Hepatocyte (in vitro differentiated cells): ENCODE data around the gene EFNA2. TPM values are rescaled to one million over a fixed set of nuclear protein-coding genes. Genes with fewer than 3 reads are reported as not detected.
A peak's percentile ranks its signal among the peaks of the same experiment; 100 is the strongest.

Experiments used
- DNase-seq: peaks from one replicate; pipeline ENCODE4 v3.0.0-alpha.2; 2016; ENCODE audit warnings: low spot score
- H2AFZ ChIP-seq: fragments of 200-600 bp; sonication (generic); 2 replicates; pipeline ENCODE4 v1.6.0; 2016; ENCODE audit warnings: antibody characterized with exemption, mild to moderate bottlenecking
- H3K27ac ChIP-seq: fragments of 200-600 bp; sonication (generic); 2 replicates; pipeline ENCODE4 v1.5.1; 2016; ENCODE audit warnings: mild to moderate bottlenecking
- H3K27me3 ChIP-seq: fragments of 200-600 bp; sonication (generic); 2 replicates; pipeline ENCODE4 v1.6.1; 2016
- H3K36me3 ChIP-seq: fragments of 200-600 bp; sonication (generic); replicated peaks from 2 replicates; pipeline ENCODE4 v1.5.1; 2016; ENCODE audit warnings: low read depth; ENCODE audit not compliant: insufficient read depth
- H3K4me1 ChIP-seq: fragments of 200-600 bp; sonication (generic); 2 replicates; pipeline ENCODE4 v1.5.1; 2016; ENCODE audit warnings: mild to moderate bottlenecking, moderate library complexity; ENCODE audit not compliant: insufficient read depth
- H3K4me2 ChIP-seq: fragments of 200-600 bp; sonication (generic); 2 replicates; pipeline ENCODE4 v1.6.0; 2016
- H3K4me3 ChIP-seq: fragments of 200-600 bp; sonication (generic); 2 replicates; pipeline ENCODE4 v1.5.1; 2016; ENCODE audit warnings: mild to moderate bottlenecking
- H3K79me2 ChIP-seq: fragments of 200-600 bp; sonication (generic); 2 replicates; pipeline ENCODE4 v1.6.0; 2017; ENCODE audit warnings: mild to moderate bottlenecking
- H3K9me2 ChIP-seq: fragments of 200-600 bp; sonication (generic); replicated peaks from 2 replicates; pipeline ENCODE4 v1.6.0; 2017; ENCODE audit warnings: mild to moderate bottlenecking; ENCODE audit not compliant: insufficient read depth
- H3K9me3 ChIP-seq: fragments of 200-600 bp; sonication (generic); 2 replicates; pipeline ENCODE4 v1.5.1; 2016; ENCODE audit warnings: low read depth, mild to moderate bottlenecking
- H4K20me1 ChIP-seq: fragments of 200-600 bp; sonication (generic); 2 replicates; pipeline ENCODE4 v1.6.0; 2016; ENCODE audit warnings: mild to moderate bottlenecking; ENCODE audit not compliant: insufficient read depth, poor library complexity, severe bottlenecking
- EZH2 ChIP-seq: fragments of 200-600 bp; sonication (generic); IDR thresholded peaks from 2 replicates; pipeline ENCODE4 v1.6.1; 2016; ENCODE audit warnings: antibody characterized with exemption, mild to moderate bottlenecking, borderline replicate concordance
- EZH2phosphoT487 ChIP-seq: fragments of 200-600 bp; sonication (generic); IDR thresholded peaks from one replicate; pipeline ENCODE4 v1.6.1; 2018; ENCODE audit warnings: antibody characterized with exemption, mild to moderate bottlenecking, low read depth, moderate library complexity; ENCODE audit not compliant: unreplicated experiment, severe bottlenecking
- WGBS: methylation state at CpG from one replicate; pipeline ENCODE4 v1.1.6; 2016; ENCODE audit warnings: low lambda C conversion rate; ENCODE audit errors: missing lambda C conversion rate; 5-methylcytosine and 5-hydroxymethylcytosine counted together
- polyA plus RNA-seq: library from polyadenylated mRNA; unstranded; fragments of >200 nt; fragmentation: Nextera tagmentation; extraction: Ambion mirVana; gene quantifications from 2 replicates; pipeline ENCODE4 v1.2.1, GENCODE V29; 2016
- total RNA-seq: library from RNA; depleted of rRNA; stranded (reverse); fragments of >200 nt; gene quantifications from 2 replicates; pipeline ENCODE4 v1.2.3, GENCODE V29; 2014
- TF ChIP-seq, protein P1 (sequence below): fragments of 200-600 bp; sonication (generic); IDR thresholded peaks from 2 replicates; pipeline ENCODE4 v1.5.1; 2016; ENCODE audit warnings: antibody characterized with exemption, mild to moderate bottlenecking; ENCODE audit not compliant: poor library complexity

EFNA2 gene
- total and polyA plus RNA-seq, 2 experiments from 2014 or later = 1.3 to 14.2 TPM

- Histone ChIP-seq H2AFZ (no peak overlapping the region), H4K20me1 (no peaks in the 10 kb centered on the region), H3K4me3 (no peak overlapping the region), H3K27me3 (no peaks in the 10 kb centered on the region), H3K4me1 (peaks cover 17% of the 10 kb centered on the region), H3K36me3 (no peaks in the 10 kb centered on the region), H3K27ac (no peak overlapping the region), H3K4me2 (no peak overlapping the region), H3K9me2 (no peaks in the 10 kb centered on the region), H3K79me2 (peaks cover 25% of the 10 kb centered on the region), H3K9me3 (no peaks in the 10 kb centered on the region)
- WGBS = 97% methylated on average over 8 of the region's 14 CpGs
- no peak for DNase-seq
- TF ChIP-seq, protein P1, sequence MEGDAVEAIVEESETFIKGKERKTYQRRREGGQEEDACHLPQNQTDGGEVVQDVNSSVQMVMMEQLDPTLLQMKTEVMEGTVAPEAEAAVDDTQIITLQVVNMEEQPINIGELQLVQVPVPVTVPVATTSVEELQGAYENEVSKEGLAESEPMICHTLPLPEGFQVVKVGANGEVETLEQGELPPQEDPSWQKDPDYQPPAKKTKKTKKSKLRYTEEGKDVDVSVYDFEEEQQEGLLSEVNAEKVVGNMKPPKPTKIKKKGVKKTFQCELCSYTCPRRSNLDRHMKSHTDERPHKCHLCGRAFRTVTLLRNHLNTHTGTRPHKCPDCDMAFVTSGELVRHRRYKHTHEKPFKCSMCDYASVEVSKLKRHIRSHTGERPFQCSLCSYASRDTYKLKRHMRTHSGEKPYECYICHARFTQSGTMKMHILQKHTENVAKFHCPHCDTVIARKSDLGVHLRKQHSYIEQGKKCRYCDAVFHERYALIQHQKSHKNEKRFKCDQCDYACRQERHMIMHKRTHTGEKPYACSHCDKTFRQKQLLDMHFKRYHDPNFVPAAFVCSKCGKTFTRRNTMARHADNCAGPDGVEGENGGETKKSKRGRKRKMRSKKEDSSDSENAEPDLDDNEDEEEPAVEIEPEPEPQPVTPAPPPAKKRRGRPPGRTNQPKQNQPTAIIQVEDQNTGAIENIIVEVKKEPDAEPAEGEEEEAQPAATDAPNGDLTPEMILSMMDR = no peak
- TF ChIP-seq EZH2 (no peak), EZH2phosphoT487 (no peak)
Measured at GRCh38 chr19:1294688-1295087, 9.0 kb downstream of the EFNA2 start.

- Histone ChIP-seq H3K4me2 (peak overlapping the region; percentile 46), H3K27me3 (no peaks in the 10 kb centered on the region), H3K4me1 (peaks cover 17% of the 10 kb centered on the region), H4K20me1 (no peaks in the 10 kb centered on the region), H3K9me3 (no peaks in the 10 kb centered on the region), H3K4me3 (no peak overlapping the region), H3K36me3 (no peaks in the 10 kb centered on the region), H2AFZ (no peak overlapping the region), H3K79me2 (peaks cover 18% of the 10 kb centered on the region), H3K27ac (no peak overlapping the region), H3K9me2 (no peaks in the 10 kb centered on the region)
- 61% methylated on average over 46 of the region's 82 CpGs for WGBS
- TF ChIP-seq, protein P1 = no peak
- no peak for TF ChIP-seq EZH2phosphoT487
- no peak for TF ChIP-seq EZH2
- DNase-seq = no peak
Measured at GRCh38 chr19:1295169-1296012, 9.7 kb downstream of the EFNA2 start.

- H3K27ac ChIP-seq = no peak overlapping the region
- H3K9me3 ChIP-seq = no peaks in the 10 kb centered on the region
- H3K79me2 ChIP-seq = peaks cover 14% of the 10 kb centered on the region
- no peak overlapping the region for H2AFZ ChIP-seq
- no peak overlapping the region for H3K4me3 ChIP-seq
- no peak overlapping the region for H3K4me2 ChIP-seq
- no peaks in the 10 kb centered on the region for H3K36me3 ChIP-seq
- H3K9me2 ChIP-seq = no peaks in the 10 kb centered on the region
- no peaks in the 10 kb centered on the region for H4K20me1 ChIP-seq
- DNase-seq = no peak
- TF ChIP-seq, protein P1 = no peak
- TF ChIP-seq EZH2phosphoT487 = no peak
- no peak for TF ChIP-seq EZH2
- 97% methylated on average over 11 of the region's 13 CpGs for WGBS
- no peaks in the 10 kb centered on the region for H3K27me3 ChIP-seq
- peaks cover 12% of the 10 kb centered on the region for H3K4me1 ChIP-seq
Measured at GRCh38 chr19:1296078-1296477, 10.4 kb downstream of the EFNA2 start.
